PFSK-1 (cell line): ENCODE measurements around the gene LRP2.

Experiments used
- FOXP2 ChIP-seq: optimal IDR thresholded peaks from 2 replicates; pipeline ENCODE3; 2011; ENCODE audit warnings: borderline replicate concordance, control low read depth, inconsistent platforms; ENCODE audit not compliant: insufficient read depth; ENCODE audit errors: extremely low read length, extremely low read depth
- POLR2AphosphoS5 ChIP-seq: IDR thresholded peaks from 2 replicates; pipeline ENCODE4 v1.6.1; 2012; ENCODE audit warnings: low read depth, mild to moderate bottlenecking, control low read depth, low read length, moderate library complexity
- REST ChIP-seq, 2 experiments: IDR thresholded peaks; 2 replicates each; pipeline versions ENCODE4 v1.6.1 to v1.8.0; 2011 to 2012; ENCODE audit warnings: low read depth in 2 of 2, low read length in 2 of 2, control low read depth in 1 of 2, inconsistent platforms in 1 of 2, mild to moderate bottlenecking in 1 of 2, moderate library complexity in 1 of 2; ENCODE audit not compliant: insufficient read depth in 1 of 2
- SIN3A ChIP-seq: IDR thresholded peaks from 2 replicates; pipeline ENCODE4 v1.6.1; 2012; ENCODE audit warnings: mild to moderate bottlenecking, low read length, moderate library complexity, borderline replicate concordance; ENCODE audit not compliant: insufficient read depth
- TAF1 ChIP-seq: IDR thresholded peaks from 2 replicates; pipeline ENCODE4 v1.6.1; 2012; ENCODE audit warnings: low read length, control low read depth, borderline replicate concordance; ENCODE audit not compliant: insufficient read depth

Gene LRP2

GRCh38 chr2:169087757-169088379, 274.5 kb downstream of the LRP2 start:
- TF ChIP-seq SIN3A (no peak), REST (IDR thresholded peaks at IDR 0.05; ENCODE audit: insufficient read depth in 1 of 2, low read depth in 2 of 2, low read length in 2 of 2) (no peak), POLR2AphosphoS5 (no peak), TAF1 (no peak), FOXP2 (no peak)

GRCh38 chr2:169086893-169087467, 275.4 kb downstream of the LRP2 start:
- TF ChIP-seq REST (IDR thresholded peaks at IDR 0.05; ENCODE audit: insufficient read depth in 1 of 2, low read depth in 2 of 2, low read length in 2 of 2) = no peak
- TF ChIP-seq SIN3A = no peak
- no peak for TF ChIP-seq TAF1
- no peak for TF ChIP-seq POLR2AphosphoS5
- TF ChIP-seq FOXP2 = no peak

- TF ChIP-seq SIN3A = no peak
- no peak for TF ChIP-seq POLR2AphosphoS5
- no peak for TF ChIP-seq TAF1
- no peak for TF ChIP-seq FOXP2
- TF ChIP-seq REST (IDR thresholded peaks at IDR 0.05; ENCODE audit: insufficient read depth in 1 of 2, low read depth in 2 of 2, low read length in 2 of 2) = no peak
Measured at GRCh38 chr2:169082995-169083394, 279.3 kb downstream of the LRP2 start.

GRCh38 chr2:169081551-169081950, 280.8 kb downstream of the LRP2 start:
- no peak for TF ChIP-seq SIN3A
- TF ChIP-seq POLR2AphosphoS5 = no peak
- TF ChIP-seq FOXP2 = no peak
- no peak for TF ChIP-seq TAF1
- no peak for TF ChIP-seq REST (IDR thresholded peaks at IDR 0.05; ENCODE audit: insufficient read depth in 1 of 2, low read depth in 2 of 2, low read length in 2 of 2)
